Measurements from ENCODE around the gene LMBR1. TPM values are rescaled to one million over a fixed set of nuclear protein-coding genes. Genes with fewer than 3 reads are reported as not detected.

Gene LMBR1
- total and polyA plus RNA-seq, 2 of the 13 experiments (the other 11 are each of a cell fraction or from before 2014, with no cell fraction given) = 20.9 to 39.6 TPM

GRCh38 chr7:156818133-156818532 lies 74.8 kb downstream of the LMBR1 start:
- H3K9ac ChIP-seq (ENCODE audit: insufficient read depth, low read depth, low read length) = no peak overlapping the region
- H3K36me3 ChIP-seq (replicated peaks in 1 of 2; ENCODE audit: control insufficient read depth in 1 of 2, insufficient read depth in 2 of 2, low read length in 2 of 2) = peaks cover 2 to 6% of the 10 kb centered on the region in 2 experiments; a peak in 1 of 5 replicates
- H3K9me3 ChIP-seq (ENCODE audit: low read length) = no peaks in the 10 kb centered on the region
- no peaks in the 10 kb centered on the region for H3K79me2 ChIP-seq (ENCODE audit: insufficient read depth, low read length)
- H3K4me3 ChIP-seq (replicated peaks in 1 of 3; ENCODE audit: insufficient read depth in 1 of 3, low read depth in 2 of 3, low read length in 3 of 3) = no peak overlapping the region
- peaks cover 21% of the 10 kb centered on the region for H3K4me1 ChIP-seq (ENCODE audit: insufficient read depth, low read length)
- WGBS (ENCODE audit: low lambda C conversion rate) = 7% methylated on average over 2 of the region's 2 CpGs
- BruUV-seq (replicated peaks) = no TSS peak
- ChIA-PET CTCF (ENCODE audit: low intra/inter-chr PET ratio, low total read pairs) (no interaction called here), POLR2A (no interaction called here)
- no peak overlapping the region for H3K27ac ChIP-seq (ENCODE audit: extremely low read length, insufficient read depth, low read length)
- H3K4me2 ChIP-seq (ENCODE audit: low read depth, low read length) = no peak overlapping the region
- H4K20me1 ChIP-seq (ENCODE audit: insufficient read depth, low read length) = no peaks in the 10 kb centered on the region
- peak; percentile 58 for DNase-seq (ENCODE audit: low spot score)
- no peaks in the 10 kb centered on the region for H3K27me3 ChIP-seq (ENCODE audit: control insufficient read depth in 1 of 2, insufficient read depth in 2 of 2, low read length in 2 of 2)
- H2AFZ ChIP-seq (ENCODE audit: low read length) = no peak overlapping the region
- in situ Hi-C loops (cut with HindIII; ENCODE audit: extremely low pct_ligation_motif_present, low pct_unique_long_range_greater_than_20kb) (loop anchor here (5.0 kb wide), 1 partner anchor 1021 kb away; no protein-coding TSS in a partner anchor), intact Hi-C loops (cut with micrococcal nuclease; ENCODE audit: unreplicated experiment) (loop anchor here (5.0 kb wide), 2 partner anchors 1006 to 1021 kb away; partner anchors contain the start of gene SHH)
- peak; percentile 61 for ATAC-seq
- peak; percentile 56 for FAIRE-seq
- TF ChIP-seq ZNF354B (CRISPR knock-in tag; IDR thresholded peaks at IDR 0.05) = no peak
- TF ChIP-seq HMG20B (CRISPR knock-in tag; conservative IDR thresholded peaks at IDR 0.05) = peak; percentile 81
- TF ChIP-seq SOX13 (IDR thresholded peaks at IDR 0.05) = no peak
- peak in 1 of 2 experiments; percentile 34; a peak in 1 of 4 replicates for TF ChIP-seq SOX13 (CRISPR knock-in tag; conservative IDR thresholded peaks at IDR 0.05 in 1 of 2, IDR thresholded peaks at IDR 0.05 in 1 of 2)
- TF ChIP-seq HOMEZ (CRISPR knock-in tag; IDR thresholded peaks at IDR 0.05; ENCODE audit: low read depth) = no peak
- no peak for TF ChIP-seq ZNF782 (CRISPR knock-in tag; IDR thresholded peaks at IDR 0.05; ENCODE audit: borderline replicate concordance)
- TF ChIP-seq ZNF776 (CRISPR knock-in tag; IDR thresholded peaks at IDR 0.05) = no peak
- no peak for TF ChIP-seq ZMAT3 (CRISPR knock-in tag; conservative IDR thresholded peaks at IDR 0.05)
- TF ChIP-seq NR2F2 (IDR thresholded peaks at IDR 0.05; ENCODE audit: borderline replicate concordance, low read depth) = no peak
- TF ChIP-seq ARID5B (CRISPR knock-in tag; IDR thresholded peaks at IDR 0.05) = 0 out of 2 replicates have a peak, but pooled peaks have one; percentile 17
- TF ChIP-seq HMG20A (CRISPR knock-in tag; IDR thresholded peaks at IDR 0.05; ENCODE audit: borderline replicate concordance) = peak; percentile 40; the same call in 1 of the 2 replicates
- TF ChIP-seq GFI1 (CRISPR knock-in tag; IDR thresholded peaks at IDR 0.05; ENCODE audit: borderline replicate concordance) = peak; percentile 92

Measured in HepG2 (cell line).